Trophoblast cell (in vitro differentiated cells and primary cell): ENCODE data around the gene NF1.

Source experiments
- DNase-seq, 2 donors: peaks; one replicate each; pipeline ENCODE4 v3.0.0-alpha.2; 2016
- H2AFZ ChIP-seq: 2 replicates; pipeline ENCODE4 v1.6.1; 2013; ENCODE audit warnings: low read length, moderate library complexity, mild to moderate bottlenecking; ENCODE audit not compliant: insufficient read depth, poor library complexity
- H2AK5ac ChIP-seq: 2 replicates; pipeline ENCODE4 v1.6.1; 2013; ENCODE audit warnings: mild to moderate bottlenecking, low read length
- H2BK120ac ChIP-seq: 2 replicates; pipeline ENCODE4 v1.6.1; 2013; ENCODE audit warnings: low read length, mild to moderate bottlenecking, moderate library complexity; ENCODE audit not compliant: insufficient read depth, poor library complexity
- H2BK12ac ChIP-seq: 2 replicates; pipeline ENCODE4 v1.6.1; 2013; ENCODE audit warnings: mild to moderate bottlenecking, low read length, moderate library complexity
- H2BK5ac ChIP-seq: 2 replicates; pipeline ENCODE4 v1.6.1; 2013; ENCODE audit warnings: low read length, low read depth, moderate library complexity, mild to moderate bottlenecking; ENCODE audit not compliant: poor library complexity
- H3K14ac ChIP-seq: 2 replicates; pipeline ENCODE4 v1.6.1; 2013; ENCODE audit warnings: mild to moderate bottlenecking, low read length
- H3K18ac ChIP-seq: 2 replicates; pipeline ENCODE4 v1.6.1; 2013; ENCODE audit warnings: mild to moderate bottlenecking, low read length
- H3K23ac ChIP-seq: 2 replicates; pipeline ENCODE4 v1.6.1; 2013; ENCODE audit warnings: low read length
- H3K27ac ChIP-seq: 2 replicates; pipeline ENCODE4 v1.5.1; 2013; ENCODE audit warnings: low read depth, mild to moderate bottlenecking, inconsistent platforms, low read length, moderate library complexity
- H3K27me3 ChIP-seq: 2 replicates; pipeline ENCODE4 v1.6.1; 2013; ENCODE audit warnings: inconsistent platforms, mild to moderate bottlenecking, low read length, moderate library complexity; ENCODE audit not compliant: insufficient read depth
- H3K36me3 ChIP-seq, 2 experiments: 1 replicate in 1 of 2; 2 replicates in 1 of 2; pipeline ENCODE4 v1.6.1; 2013; ENCODE audit warnings: low read length in 2 of 2, mild to moderate bottlenecking in 2 of 2, moderate library complexity in 1 of 2; ENCODE audit not compliant: insufficient read depth in 2 of 2, control insufficient read depth in 1 of 2
- H3K4ac ChIP-seq: 2 replicates; pipeline ENCODE4 v1.6.1; 2013; ENCODE audit warnings: low read depth, mild to moderate bottlenecking, low read length, moderate library complexity
- H3K4me1 ChIP-seq, 2 experiments: 1 replicate in 1 of 2; 2 replicates in 1 of 2; pipeline ENCODE4 v1.6.1; 2013; ENCODE audit warnings: low read length in 2 of 2, mild to moderate bottlenecking in 2 of 2, moderate library complexity in 1 of 2; ENCODE audit not compliant: insufficient read depth in 2 of 2, control insufficient read depth in 1 of 2
- H3K4me2 ChIP-seq: 2 replicates; pipeline ENCODE4 v1.6.1; 2013; ENCODE audit warnings: inconsistent platforms, mild to moderate bottlenecking, low read length, moderate library complexity
- H3K4me3 ChIP-seq: 2 replicates; pipeline ENCODE4 v1.5.1; 2013; ENCODE audit warnings: mild to moderate bottlenecking, low read depth, low read length, inconsistent platforms
- H3K79me1 ChIP-seq: one replicate; pipeline ENCODE4 v1.6.1; 2013; ENCODE audit warnings: low read length
- H3K79me2 ChIP-seq: 2 replicates; pipeline ENCODE4 v1.6.1; 2013; ENCODE audit warnings: low read length, mild to moderate bottlenecking; ENCODE audit not compliant: control insufficient read depth, insufficient read depth, poor library complexity
- H3K9ac ChIP-seq: 2 replicates; pipeline ENCODE4 v1.6.1; 2013; ENCODE audit warnings: mild to moderate bottlenecking, low read length
- H3K9me3 ChIP-seq: 2 replicates; pipeline ENCODE4 v1.6.1; 2013; ENCODE audit warnings: low read depth, mild to moderate bottlenecking, control low read depth, inconsistent platforms, low read length; ENCODE audit not compliant: insufficient read depth
- H4K12ac ChIP-seq: 2 replicates; pipeline ENCODE4 v1.6.1; 2013; ENCODE audit warnings: low read depth, mild to moderate bottlenecking, low read length, moderate library complexity
- H4K8ac ChIP-seq: 2 replicates; pipeline ENCODE4 v1.6.1; 2013; ENCODE audit warnings: low read depth, mild to moderate bottlenecking, low read length, moderate library complexity
- H4K91ac ChIP-seq: one replicate; pipeline ENCODE4 v1.6.1; 2013; ENCODE audit warnings: low read depth, mild to moderate bottlenecking, low read length, moderate library complexity
- WGBS: extraction: QIAGEN DNeasy Blood & Tissue Kit; methylation state at CpG from one replicate; pipeline ENCODE4 v1.1.7; 2013; ENCODE audit warnings: missing lambda C conversion rate; ENCODE audit not compliant: insufficient read length, insufficient coverage; ENCODE audit errors: extremely low coverage; 5-methylcytosine and 5-hydroxymethylcytosine counted together

Gene NF1

DNA sequence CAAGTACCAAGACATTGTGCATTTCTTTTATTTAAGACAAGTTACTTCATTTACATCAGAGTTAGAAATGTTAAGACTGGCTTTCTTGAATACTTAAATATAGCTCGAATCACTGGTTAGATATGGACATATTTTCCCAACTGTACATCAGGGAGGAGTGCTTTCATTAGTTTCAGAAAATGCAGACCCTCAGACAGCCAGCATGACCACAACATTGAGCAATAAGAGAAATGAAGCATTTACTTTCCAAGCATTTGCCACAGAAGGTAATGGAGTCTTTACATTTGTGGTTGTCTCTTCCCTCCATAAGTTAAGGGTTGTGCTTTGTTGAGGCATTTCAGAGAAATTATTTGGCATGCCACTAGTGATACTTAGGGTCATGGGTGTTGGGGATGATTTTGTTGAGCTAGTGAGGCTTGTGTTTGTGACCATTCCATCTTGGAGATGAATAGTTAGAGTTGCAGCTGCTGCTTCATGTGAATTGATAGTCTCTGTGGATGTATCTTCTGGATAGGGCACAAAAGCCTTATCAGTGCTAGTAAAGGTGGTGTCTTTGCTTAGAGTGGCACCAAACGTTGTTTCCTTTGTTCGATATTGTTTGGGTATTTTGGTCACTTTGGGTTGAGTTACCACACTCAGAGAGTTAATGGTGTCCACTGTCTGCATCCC is 200.2 kb downstream of the NF1 start:
- H4K91ac ChIP-seq, result no peak overlapping the region
- H3K4ac ChIP-seq, result no peak overlapping the region
- no peak overlapping the region for H4K8ac ChIP-seq
- no peaks in the 10 kb centered on the region for H3K4me1 ChIP-seq
- H3K4me3 ChIP-seq, result no peak overlapping the region
- no peak overlapping the region for H3K27ac ChIP-seq
- H2AFZ ChIP-seq, result no peak overlapping the region
- H3K9me3 ChIP-seq, result no peaks in the 10 kb centered on the region
- H3K14ac ChIP-seq, result no peak overlapping the region
- H3K18ac ChIP-seq, result no peak overlapping the region
- H3K27me3 ChIP-seq, result no peaks in the 10 kb centered on the region
- H2BK120ac ChIP-seq, result no peak overlapping the region
- WGBS, result no CpG with 5 or more reads among the region's 3 CpGs
- H3K23ac ChIP-seq, result no peak overlapping the region
- no peak overlapping the region for H2BK12ac ChIP-seq
- H3K9ac ChIP-seq, result no peak overlapping the region
- no peaks in the 10 kb centered on the region for H3K79me1 ChIP-seq
- H3K36me3 ChIP-seq, result peaks cover 0 to 1% of the 10 kb centered on the region in 2 experiments
- H3K79me2 ChIP-seq, result no peaks in the 10 kb centered on the region
- no peak overlapping the region for H3K4me2 ChIP-seq
- no peak overlapping the region for H2AK5ac ChIP-seq
- DNase-seq, result peak; percentile 45 to 74
- H4K12ac ChIP-seq, result no peak overlapping the region
- no peak overlapping the region for H2BK5ac ChIP-seq

DNA sequence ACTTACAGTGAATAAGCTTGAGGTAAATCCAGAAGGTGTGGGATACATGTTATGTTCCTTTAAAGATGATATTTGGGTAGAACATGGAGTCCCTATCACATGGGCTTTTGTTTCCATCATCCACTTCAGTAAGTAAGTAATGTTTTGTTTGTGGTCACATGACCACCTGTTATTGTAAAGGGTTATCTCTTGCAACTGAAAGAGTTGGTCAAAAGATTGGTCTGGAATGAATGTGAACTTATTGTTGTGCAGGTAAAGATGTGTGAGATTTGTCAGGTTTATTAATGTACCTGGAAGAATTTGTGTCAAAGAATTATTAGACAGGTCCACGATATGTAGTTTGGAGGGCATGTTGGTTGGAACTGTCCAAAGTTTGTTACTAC is 200.7 kb downstream of the NF1 start:
- H4K12ac ChIP-seq, result no peak overlapping the region
- H3K14ac ChIP-seq, result no peak overlapping the region
- H2AFZ ChIP-seq, result no peak overlapping the region
- H3K27ac ChIP-seq, result no peak overlapping the region
- H3K4ac ChIP-seq, result no peak overlapping the region
- H3K79me2 ChIP-seq, result no peaks in the 10 kb centered on the region
- no peak for DNase-seq
- H2BK5ac ChIP-seq, result no peak overlapping the region
- H3K27me3 ChIP-seq, result no peaks in the 10 kb centered on the region
- no peak overlapping the region for H3K9ac ChIP-seq
- no peak overlapping the region for H2AK5ac ChIP-seq
- H2BK12ac ChIP-seq, result no peak overlapping the region
- H3K4me2 ChIP-seq, result no peak overlapping the region
- H3K4me1 ChIP-seq, result no peaks in the 10 kb centered on the region
- H4K8ac ChIP-seq, result no peak overlapping the region
- H2BK120ac ChIP-seq, result no peak overlapping the region
- H4K91ac ChIP-seq, result no peak overlapping the region
- H3K9me3 ChIP-seq, result no peaks in the 10 kb centered on the region
- H3K79me1 ChIP-seq, result no peaks in the 10 kb centered on the region
- no CpG with 5 or more reads among the region's 1 CpG for WGBS
- H3K23ac ChIP-seq, result no peak overlapping the region
- H3K36me3 ChIP-seq, result peaks cover 0 to 1% of the 10 kb centered on the region in 2 experiments
- no peak overlapping the region for H3K18ac ChIP-seq
- H3K4me3 ChIP-seq, result no peak overlapping the region

DNA sequence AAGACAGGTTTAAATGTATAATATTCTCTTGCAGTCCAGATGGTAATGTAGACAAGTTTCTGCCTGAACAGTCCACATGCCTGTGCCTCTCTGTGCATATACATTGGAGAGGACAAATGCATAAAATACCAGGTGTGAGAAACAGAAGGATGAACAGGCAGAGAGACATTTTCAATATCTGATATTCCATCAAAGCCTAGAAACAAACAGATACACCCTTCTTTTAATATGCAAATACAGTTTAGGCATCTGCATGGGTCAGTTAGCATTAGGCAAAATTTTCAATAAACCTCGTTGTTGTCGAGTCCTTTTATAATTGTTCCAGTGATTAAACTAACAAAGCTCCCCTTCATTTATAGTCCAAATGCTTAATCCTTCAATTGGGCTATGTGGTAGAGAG is 201.4 kb downstream of the NF1 start:
- Histone ChIP-seq H3K4ac (no peak overlapping the region), H3K36me3 (peaks cover 0 to 1% of the 10 kb centered on the region in 2 experiments), H4K8ac (no peak overlapping the region), H2AK5ac (no peak overlapping the region), H4K91ac (no peak overlapping the region), H3K27me3 (no peaks in the 10 kb centered on the region), H3K4me1 (no peaks in the 10 kb centered on the region), H2BK120ac (no peak overlapping the region), H3K9ac (no peak overlapping the region), H3K79me2 (no peaks in the 10 kb centered on the region), H3K79me1 (no peaks in the 10 kb centered on the region), H3K4me3 (no peak overlapping the region), H3K27ac (no peak overlapping the region), H2AFZ (no peak overlapping the region), H3K14ac (no peak overlapping the region), H2BK5ac (no peak overlapping the region), H3K4me2 (no peak overlapping the region), H3K9me3 (no peaks in the 10 kb centered on the region), H2BK12ac (no peak overlapping the region), H4K12ac (no peak overlapping the region), H3K23ac (no peak overlapping the region), H3K18ac (no peak overlapping the region)
- no CpG with 5 or more reads among the region's 2 CpGs for WGBS
- DNase-seq, result no peak

DNA sequence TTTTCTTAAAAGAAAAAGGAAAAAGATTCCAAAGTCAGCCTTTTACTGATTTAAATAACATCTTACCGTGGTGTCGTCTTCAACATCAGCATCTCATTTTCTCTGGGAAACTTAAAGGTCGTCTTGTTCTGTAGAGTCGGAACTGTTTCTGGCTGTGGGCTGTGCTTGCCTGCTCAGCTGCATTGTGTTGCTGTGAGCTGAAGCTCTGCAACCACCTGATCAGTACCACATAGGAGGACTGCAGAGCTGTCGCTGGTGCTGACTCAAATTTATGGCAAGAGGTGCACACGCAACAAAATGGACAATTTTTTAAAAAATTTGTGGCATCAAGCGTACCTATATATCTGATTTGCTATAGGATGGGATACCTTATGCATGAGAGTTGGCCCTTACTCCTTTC is 202.3 kb downstream of the NF1 start, which contains the start of gene OMG:
TSS of gene OMG (minus strand) at position 150 of the 400 bp plus-strand sequence. CDS start 908 bp downstream, outside the sequence.
- no peak within 1 kb of the TSS for H3K9ac ChIP-seq
- no peak within 1 kb of the TSS for H2AK5ac ChIP-seq
- no peaks in the 10 kb centered on the region for H3K27me3 ChIP-seq
- H3K23ac ChIP-seq, result no peak within 1 kb of the TSS
- H2BK12ac ChIP-seq, result no peak within 1 kb of the TSS
- no peaks in the 10 kb centered on the region for H3K9me3 ChIP-seq
- H3K4me1 ChIP-seq, result no peaks in the 10 kb centered on the region
- no peak within 1 kb of the TSS for H4K12ac ChIP-seq
- H3K4me2 ChIP-seq, result no peak within 1 kb of the TSS
- H3K79me1 ChIP-seq, result no peaks in the 10 kb centered on the region
- H4K8ac ChIP-seq, result no peak within 1 kb of the TSS
- no peak for DNase-seq
- no peak within 1 kb of the TSS for H3K18ac ChIP-seq
- no peak within 1 kb of the TSS for H4K91ac ChIP-seq
- WGBS, result no CpG with 5 or more reads among the region's 7 CpGs
- H2BK5ac ChIP-seq, result no peak within 1 kb of the TSS
- H3K4me3 ChIP-seq, result no peak within 1 kb of the TSS
- H3K14ac ChIP-seq, result no peak within 1 kb of the TSS
- no peaks in the 10 kb centered on the region for H3K79me2 ChIP-seq
- no peak within 1 kb of the TSS for H2AFZ ChIP-seq
- no peak within 1 kb of the TSS for H3K4ac ChIP-seq
- no peak within 1 kb of the TSS for H2BK120ac ChIP-seq
- peaks cover 0 to 1% of the 10 kb centered on the region in 2 experiments for H3K36me3 ChIP-seq
- H3K27ac ChIP-seq, result no peak within 1 kb of the TSS
